Measurements from ENCODE around the gene LRP6.

DNA sequence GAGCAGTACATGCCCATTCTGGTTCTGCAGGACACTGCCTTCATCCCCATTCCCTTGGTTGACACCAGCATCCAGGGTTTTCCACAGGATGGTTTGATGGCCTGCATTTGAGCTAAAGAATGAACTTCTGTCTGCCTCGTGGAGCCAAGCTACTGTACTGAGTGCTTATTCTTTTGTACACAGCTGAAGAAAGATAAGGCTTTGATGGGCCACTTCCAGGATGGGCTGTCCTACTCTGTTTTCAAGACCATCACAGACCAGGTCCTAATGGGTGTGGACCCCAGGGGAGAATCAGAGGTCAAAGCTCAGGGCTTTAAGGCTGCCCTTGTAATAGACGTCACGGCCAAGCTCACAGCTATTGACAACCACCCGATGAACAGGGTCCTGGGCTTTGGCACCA is 172.4 kb downstream of the LRP6 start:
- TF ChIP-seq, protein P1, sequence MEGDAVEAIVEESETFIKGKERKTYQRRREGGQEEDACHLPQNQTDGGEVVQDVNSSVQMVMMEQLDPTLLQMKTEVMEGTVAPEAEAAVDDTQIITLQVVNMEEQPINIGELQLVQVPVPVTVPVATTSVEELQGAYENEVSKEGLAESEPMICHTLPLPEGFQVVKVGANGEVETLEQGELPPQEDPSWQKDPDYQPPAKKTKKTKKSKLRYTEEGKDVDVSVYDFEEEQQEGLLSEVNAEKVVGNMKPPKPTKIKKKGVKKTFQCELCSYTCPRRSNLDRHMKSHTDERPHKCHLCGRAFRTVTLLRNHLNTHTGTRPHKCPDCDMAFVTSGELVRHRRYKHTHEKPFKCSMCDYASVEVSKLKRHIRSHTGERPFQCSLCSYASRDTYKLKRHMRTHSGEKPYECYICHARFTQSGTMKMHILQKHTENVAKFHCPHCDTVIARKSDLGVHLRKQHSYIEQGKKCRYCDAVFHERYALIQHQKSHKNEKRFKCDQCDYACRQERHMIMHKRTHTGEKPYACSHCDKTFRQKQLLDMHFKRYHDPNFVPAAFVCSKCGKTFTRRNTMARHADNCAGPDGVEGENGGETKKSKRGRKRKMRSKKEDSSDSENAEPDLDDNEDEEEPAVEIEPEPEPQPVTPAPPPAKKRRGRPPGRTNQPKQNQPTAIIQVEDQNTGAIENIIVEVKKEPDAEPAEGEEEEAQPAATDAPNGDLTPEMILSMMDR (IDR thresholded peaks at IDR 0.05): no peak
- no peak for TF ChIP-seq POLR2A (IDR thresholded peaks at IDR 0.05)
